GM19397 (cell line): ENCODE results near the gene ZBTB48.

ENCODE experiments used
- ATAC-seq: cut with Tn5 transposase; IDR thresholded peaks from one replicate; pipeline ENCODE4 v1.9.1; 2021; ENCODE audit warnings: mild to moderate bottlenecking, moderate library complexity; ENCODE audit not compliant: unreplicated experiment

Gene ZBTB48

DNA sequence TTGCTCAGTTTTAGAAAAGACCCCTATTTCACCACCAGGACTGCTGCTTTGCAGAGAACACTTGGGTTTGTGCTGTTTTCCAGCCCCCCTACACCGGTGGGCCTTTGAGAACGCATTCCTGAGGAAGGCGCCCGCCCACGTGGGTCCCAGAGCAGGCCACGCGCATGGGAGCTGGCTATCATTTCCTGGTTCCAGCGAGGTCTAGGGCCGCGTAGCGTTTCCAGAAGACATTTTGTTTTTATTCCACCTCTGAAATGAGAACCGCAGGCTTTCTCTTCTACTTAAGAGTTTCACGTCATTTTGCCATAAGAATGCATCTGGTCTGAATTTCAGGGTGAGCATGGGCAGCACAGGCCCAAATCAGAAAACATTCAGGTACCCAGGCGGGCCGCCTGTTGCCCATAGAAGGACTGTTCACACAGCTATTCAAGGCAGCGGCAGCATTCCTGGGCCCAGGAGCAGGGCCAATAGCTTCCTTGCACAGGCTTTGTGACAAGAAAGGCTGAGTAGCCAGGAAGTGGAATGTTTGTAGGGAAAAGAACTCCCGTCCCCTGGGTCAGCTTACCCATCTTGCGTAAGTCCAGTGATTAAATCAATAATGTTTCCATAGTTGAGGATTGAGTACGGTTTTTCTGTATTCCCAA is 24.2 kb downstream of the ZBTB48 start:
- ATAC-seq: no peak

DNA sequence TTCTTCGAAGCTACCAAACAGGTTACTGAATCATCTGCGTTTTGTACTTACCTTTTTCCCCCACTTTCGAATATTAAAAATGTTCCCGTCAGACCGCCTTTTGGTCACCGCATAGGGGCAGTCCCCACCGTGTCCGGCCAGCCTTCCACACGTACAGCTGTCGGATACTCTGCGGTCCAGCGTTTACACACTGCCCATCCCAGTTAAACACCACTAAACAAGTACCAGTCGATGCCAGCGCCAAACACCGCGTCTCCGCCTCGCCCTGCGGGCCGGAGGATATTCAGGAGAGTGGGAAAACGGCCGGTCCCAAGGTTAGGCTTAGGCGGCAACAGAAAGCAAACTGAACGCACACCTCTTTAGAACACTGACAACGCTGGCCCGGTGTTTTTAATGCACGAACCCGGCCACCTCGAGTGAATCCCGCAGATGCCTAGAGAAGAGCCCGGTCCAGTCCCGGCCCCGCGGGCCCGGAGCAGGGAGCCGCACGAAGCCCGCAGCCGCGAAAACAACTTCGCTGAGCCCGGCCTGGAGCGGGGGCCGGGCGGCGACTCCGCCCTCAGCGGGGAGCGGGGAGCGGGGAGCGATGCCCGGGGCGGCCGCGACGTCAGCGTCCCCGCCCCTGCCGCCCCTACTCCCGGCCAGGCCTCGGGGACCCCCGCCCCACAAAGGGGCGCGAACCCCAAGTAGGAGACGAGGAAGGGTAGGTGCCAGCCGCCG is 33.0 kb downstream of the ZBTB48 start:
- peak; percentile 32 for ATAC-seq

DNA sequence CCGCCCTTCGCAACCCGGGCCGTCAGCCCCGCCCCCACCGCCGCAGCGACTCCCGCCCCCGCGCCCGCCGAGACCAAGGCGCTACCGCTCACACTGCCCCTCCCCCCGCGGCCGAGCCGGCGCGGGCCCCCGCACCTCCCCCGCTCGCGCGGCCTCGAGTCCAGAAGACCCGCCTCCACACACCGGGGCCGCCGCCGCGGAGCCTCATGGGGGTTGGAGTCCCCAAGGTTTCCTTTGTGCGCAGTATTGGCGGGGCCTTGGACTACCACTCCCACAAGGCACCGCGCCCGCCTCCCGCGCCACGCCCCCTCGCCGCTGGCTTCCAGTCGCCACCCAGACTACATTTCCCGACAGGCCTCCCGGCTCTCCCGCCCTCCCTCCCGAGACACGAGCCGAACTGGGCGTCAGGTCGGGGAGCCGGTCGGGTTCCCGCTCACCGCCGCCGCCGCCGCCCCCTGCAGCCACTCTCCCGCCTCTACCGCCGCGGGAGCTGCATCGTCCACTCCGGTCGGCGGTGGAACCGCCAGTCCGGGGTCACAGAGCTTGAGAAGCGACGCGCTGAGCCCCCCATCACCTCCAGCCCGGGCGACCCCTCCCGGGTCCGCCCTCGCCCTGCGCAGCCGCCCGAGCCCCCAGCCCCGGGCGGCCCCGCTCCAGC is 33.7 kb downstream of the ZBTB48 start, which contains the start of gene PHF13:
PHF13 (plus strand) TSS at position 371 of the 658 bp plus-strand sequence. CDS start 336 bp downstream, outside the sequence.
- peak; percentile 88 for ATAC-seq

DNA sequence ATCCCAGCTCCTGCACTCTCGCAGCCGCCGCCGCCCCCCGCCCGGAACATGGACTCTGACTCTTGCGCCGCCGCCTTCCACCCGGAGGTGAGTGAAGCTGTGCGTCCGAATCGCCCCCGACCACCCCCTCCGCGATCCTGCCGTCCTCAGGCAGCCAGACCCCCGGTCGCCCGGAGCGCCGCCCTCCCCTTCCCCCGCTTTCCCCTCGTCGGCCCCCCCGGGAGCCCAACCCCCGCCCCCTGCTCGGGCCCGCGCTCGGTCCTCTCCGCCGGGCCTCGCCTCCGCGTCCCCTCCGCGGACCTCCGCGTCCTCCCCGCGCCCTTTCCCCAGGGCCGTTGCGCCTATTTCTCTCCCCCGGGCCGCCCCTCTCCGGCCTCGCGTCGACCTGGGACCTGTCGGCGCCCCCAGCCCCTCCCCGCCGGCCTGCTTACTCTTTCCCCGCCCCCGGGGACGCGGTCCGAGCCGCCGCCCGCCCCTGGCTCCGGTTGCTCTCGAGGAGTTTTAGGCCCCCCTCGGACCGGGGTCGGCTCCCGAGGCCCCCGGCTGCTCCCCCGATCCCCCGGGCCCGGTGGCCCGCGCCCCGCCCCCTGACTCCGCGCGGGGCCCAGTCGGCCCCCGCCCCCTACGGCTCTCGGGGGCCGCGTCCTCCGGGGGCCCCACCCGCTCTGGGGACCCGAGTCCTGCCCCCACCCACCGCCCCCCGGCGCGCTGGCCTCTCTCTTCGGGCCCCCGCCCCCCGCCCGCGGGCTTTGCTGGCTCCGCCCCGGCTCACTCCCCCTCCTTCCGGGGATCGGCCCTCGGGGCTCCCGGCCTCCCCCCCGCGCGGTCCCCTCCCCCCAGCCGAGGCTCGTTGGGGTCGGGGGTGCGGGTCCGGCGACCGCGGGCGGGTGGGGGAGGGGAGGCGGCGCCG is 34.5 kb downstream of the ZBTB48 start:
- ATAC-seq: no peak

DNA sequence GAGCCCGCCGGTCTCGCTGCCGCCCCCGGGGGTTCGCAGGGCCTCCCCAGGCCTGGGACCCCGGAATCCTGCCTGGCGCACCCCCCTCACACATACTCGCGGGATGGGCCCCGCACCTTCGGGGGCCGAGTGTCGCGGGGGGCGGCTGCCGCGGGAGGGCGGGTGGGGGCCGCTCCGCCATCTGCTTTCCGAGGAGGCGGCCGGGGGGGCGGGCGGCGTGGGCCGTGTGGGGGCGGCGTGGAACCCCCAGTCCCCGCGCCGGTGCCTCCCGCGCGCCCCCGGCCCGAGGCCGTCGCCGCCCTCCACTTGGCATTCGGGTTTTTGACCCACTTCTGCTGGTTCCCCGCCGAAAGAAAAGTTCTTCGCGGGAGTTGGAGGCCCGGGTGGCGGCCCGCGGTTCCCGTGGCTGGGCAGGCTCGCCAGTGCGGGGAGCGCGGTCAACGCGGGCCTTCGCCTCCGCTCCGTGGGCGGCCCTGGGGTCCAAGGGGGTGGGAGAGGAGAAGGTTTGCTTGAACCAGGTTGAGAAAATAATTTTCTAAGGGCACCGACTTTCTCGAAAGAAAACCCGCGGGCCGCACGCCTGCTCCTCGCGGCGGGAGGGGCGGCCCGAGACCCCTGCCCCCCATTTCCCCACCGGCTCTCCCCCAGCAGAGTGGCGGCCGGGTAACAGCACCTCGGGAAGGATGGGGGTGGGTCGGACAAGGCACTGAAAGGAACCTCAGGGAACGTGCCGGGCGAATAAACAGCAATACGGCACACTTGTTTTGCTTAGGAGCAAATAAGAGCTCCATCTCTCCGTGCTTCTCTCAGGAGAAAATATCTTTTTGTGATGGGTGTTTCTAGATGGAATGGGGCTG is 35.4 kb downstream of the ZBTB48 start:
- ATAC-seq: no peak

DNA sequence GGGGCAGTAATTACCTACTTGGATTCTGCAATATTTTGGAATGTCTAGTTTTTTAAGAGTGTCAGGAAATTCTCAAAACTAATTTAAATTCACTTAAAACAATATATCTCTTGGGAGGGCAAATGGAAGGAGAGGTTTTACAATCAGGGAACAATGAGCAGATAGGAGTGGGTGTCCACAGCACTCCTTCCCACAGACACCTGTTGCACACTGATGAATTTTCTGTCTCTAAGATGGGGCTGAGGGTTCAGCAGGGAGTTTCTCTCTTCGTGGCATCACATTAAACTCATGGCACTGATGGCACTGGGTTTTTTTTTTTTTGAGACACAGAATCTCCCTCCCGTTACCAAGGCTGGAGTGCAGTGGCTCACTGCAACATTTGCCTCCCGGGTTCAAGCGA is 39.3 kb downstream of the ZBTB48 start:
- ATAC-seq: no peak

DNA sequence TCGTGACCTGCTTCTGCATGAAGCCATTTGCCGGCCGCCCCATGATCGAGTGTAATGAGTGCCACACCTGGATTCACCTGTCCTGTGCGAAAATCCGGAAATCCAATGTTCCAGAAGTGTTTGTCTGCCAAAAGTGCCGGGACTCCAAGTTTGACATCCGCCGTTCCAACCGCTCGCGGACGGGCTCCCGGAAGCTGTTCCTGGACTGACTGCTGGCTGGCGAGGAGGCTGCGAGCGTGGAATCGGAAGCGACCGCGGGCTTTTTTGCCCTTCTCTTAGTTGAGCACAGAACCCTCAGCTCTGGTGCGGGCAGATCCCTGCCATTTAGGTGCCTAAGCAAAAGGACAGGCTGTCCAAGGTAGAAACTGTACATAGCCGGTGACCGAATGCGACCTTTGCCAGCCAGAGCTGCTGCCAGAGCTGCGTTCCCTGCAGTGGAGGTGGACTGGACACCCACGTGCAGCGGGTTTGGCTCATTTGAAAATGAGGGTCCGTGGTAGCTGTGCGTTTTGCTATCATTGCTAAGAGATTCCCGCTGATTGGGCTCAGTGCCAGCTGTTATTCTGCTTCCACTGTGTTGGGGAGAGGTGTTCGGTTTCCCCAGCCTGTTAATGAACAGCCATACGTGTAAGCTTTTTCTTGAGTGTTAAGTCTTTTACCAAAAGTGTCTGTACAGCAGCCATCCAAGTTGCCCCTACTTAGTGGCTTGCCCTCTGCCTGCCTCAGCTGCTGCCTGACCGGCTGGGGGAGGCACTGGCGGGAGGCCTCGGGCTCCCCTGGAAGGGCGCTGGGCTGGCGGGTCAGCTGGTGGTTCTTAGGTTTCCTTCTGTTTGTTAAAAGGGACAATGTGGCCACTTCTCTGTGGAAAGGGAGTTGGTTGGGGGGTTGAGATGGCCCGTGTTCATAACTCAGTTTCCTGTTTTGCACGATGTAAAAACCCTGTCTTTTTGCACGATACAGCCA is 41.9 kb downstream of the ZBTB48 start:
- no peak for ATAC-seq

DNA sequence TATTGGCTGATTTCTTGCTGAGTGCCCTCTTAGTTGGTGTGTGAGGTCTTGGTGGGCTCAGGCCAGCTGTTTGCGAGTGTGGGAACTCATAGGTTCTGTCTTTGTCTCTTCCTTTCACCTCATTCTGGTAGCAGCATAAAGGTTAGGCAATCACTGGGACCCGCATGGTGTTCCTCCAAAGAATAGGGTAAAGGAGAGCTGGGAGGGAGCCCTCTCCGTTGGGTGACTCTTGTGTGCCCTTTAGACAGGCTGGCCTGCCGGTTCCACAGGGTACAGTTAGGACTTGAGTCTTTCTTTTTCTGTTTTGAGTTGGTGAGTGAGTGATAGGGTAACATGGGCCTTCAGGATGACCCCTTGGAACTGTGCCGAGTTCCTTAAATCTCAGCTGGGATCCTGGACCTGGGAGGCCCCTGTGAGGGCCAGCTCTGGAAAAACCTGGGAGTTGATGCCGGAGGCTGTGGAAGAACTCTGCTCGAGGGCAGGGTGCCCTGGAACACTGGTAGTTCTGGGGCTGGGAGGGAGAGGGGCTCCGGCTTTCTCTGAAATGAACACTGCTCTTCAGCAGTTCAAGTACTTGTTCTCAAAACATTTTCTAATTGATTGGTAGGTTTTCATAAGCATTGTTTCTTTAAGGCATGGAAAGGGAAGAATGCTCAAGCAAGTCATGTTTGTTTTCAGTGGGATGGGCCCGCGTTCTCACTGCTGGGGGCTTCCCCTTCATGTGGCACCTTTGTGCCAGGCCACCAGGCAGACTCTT is 42.8 kb downstream of the ZBTB48 start:
- no peak for ATAC-seq

DNA sequence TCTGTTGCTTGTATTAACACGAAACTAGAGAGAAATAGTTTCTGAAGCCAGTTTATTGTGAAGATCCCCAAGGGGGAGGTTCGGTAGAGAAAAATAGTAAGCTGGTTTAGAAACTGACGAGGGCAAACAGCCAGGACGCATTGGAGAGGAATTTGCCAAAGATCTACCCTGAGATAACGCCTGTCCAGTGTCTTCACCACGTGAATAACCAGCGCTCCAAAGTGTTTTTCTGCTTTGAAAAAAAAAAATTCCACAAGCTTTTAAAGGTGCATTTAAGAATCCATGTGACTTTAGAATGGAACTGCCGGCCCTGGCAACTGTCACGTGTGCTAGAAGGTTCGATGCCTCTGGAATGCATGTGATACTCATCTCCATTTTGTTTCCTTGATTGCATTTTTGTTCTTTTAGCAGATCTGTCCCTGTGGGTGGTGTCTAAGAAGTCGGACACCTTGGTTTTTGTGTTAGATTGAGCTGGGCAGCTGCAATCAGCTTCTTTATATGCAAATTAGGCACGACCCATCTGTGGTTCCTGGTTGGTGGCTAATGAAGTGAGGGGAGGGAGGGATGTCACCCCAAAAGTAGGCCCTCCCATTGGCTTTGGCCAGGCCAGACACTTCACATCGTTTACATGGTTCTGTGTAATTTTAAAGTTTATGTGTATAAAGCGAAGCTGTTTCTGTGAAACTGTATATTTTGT is 43.6 kb downstream of the ZBTB48 start:
- ATAC-seq: no peak

DNA sequence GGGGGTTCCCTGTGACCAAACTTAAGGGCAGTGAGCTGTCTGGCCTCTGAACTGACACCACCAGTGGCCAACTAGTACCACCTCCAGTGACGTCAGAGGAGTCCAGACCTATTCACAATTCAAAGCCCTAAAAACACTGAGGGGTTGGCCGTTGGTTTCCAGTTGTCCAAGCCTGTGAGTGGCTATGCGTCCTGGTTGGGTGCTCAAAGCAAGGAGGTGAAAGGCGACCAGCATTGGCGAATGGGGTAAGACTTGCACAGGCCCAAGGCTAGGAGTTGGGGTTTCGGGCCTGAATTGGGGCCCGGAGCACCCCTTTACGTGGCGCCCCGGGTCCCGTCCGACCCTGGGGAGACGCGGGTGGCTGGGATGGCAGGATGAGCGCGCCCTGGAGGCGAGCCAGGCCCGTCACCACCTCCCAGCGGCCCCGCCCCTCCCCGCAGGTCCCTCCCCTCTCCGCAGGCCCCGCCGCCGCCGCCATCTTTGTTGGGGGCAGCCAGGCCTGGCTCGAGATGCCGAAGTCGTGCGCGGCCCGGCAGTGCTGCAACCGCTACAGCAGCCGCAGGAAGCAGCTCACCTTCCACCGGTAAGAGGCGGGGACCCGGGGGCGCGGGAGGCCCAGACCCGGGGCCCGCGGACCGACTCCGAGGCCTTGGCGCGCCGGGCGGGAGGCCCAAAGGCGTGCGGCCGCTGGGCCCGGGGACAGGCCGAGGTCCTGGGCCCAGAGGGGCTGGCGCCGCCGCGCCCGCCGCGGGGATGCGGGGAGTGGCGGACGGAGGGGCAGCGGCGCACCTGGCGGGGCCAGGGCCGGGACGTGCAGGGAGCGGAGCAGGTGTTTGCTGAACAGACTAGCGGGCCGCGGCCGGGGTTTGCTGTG is 45.2 kb downstream of the ZBTB48 start, which contains the start of gene THAP3:
THAP3 (plus strand) TSS at position 159 of the 874 bp plus-strand sequence; CDS start at position 510, 351 bp downstream.
- peak; percentile 88 for ATAC-seq

DNA sequence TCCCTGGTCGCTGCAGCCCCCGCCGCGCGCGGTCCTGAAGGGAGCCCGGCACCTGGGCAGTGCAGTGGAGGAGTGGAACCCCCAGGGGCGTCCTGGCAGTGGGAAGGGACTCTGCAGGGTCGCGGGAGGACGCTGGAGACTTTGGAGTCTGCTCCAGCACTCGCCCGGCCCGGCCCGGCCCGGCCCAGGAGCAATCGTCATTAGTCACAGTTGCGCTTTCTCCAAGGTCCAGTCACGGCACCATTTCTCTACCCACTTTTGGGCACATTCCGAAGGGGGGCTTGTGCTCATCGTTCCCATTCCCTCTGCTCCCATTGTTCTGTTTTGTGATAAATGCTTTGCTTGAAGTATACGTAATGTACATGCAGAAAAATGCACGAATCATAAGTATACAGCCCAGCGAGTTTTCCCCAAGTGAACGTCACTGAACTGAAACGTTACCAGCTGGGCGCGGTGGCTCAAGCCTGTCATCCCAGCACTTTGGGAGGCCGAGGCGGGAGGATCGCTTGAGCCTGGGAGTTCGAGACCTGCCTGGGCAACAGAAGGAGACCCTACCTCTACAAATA is 45.9 kb downstream of the ZBTB48 start:
- peak; percentile 38 for ATAC-seq

DNA sequence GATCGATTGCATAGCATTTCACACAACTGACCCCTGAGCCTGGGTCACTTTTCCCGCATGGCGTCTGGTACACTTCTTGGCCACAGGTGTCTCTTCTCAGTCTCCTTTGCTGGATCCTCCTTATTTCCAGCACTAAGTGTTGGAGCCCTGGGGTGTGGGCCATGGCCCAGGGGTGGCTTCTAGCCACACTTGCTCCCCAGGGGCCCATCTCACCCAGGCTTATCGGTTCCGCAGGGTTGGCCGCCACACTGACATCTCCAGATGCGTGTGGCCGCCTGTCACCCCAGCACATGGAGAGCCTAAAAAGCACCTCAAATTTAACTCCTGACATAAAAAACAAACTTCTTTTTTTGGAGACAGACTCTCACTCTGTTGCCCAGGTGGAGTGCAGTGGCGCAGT is 47.2 kb downstream of the ZBTB48 start:
- no peak for ATAC-seq

DNA sequence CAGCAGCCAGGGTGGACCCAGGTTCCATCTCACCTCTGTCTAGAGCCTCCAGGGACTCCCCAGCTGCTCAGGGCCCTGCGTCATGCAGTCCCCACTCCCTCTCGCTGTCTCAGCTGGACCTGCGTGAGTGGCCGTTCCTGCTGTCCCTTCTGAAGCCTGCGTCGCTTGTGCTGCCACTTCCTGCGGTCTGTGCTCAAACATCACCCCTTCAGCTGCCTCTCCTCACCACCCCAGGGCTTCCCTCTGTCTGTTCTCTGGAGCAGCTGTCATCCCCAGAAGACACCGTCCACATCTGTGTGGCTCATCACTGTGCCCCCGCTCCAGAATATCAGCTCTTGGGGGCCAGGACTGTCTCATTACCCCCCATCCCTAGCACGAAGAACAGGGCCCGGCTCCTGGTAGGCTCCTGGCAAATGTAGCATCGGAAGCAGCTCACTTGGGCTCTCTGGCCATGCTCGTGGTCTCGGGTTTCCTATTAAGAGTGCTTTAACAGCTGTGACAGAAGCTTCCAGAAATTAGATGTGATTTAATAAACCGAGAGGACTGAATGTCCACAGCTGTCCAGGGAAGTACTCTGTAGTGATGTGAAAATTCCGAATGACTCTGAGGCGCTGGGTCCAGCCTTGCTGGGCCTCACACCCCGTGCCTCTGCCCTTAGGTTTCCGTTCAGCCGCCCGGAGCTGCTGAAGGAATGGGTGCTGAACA is 48.2 kb downstream of the ZBTB48 start:
- no peak for ATAC-seq

DNA sequence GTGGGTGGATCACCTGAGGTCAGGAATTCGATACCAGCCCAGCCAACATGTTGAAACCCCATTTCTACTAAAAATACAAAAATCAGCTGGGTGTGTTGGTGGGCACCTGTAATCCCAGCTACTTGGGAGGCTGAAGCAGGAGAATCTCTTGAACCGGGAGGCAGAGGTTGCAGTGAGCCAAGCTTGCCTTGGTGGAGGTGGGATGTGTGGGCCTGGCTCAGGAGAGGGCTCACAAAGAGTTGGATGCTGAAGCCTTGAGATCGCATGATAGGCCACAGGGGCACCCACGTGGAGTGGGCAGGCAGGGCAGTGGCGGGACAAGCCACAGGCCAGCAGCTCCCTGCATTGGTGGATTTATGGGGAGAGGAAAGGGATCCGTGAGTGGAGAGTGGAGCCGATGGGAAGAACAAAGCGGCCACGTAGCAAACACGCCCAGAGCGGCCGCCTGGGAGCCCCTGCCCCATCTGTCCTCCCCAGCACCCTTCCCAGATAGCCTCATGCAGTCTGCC is 49.2 kb downstream of the ZBTB48 start:
- ATAC-seq: no peak

DNA sequence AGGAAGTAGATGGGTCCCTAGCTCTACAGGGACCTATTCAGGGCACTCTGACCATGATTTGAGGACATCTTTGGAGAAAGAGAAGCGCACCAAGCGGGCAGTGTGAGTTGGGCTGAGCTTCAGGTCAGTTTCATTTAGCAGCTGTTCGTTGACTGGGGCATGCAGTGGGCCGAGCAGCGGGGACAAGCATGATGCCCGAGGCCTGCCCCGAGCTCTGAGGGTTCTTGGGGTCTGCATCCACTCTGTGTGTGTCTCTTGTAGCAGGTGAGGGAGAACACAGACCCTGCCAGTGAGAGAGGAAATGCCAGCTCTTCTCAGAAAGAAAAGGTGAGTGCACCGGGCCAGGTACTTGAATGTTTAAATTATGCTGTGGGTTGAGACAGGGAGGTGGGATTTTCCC is 50.2 kb downstream of the ZBTB48 start:
- ATAC-seq: no peak
